ENCODE results near the gene METTL1.

METTL1 gene

DNA sequence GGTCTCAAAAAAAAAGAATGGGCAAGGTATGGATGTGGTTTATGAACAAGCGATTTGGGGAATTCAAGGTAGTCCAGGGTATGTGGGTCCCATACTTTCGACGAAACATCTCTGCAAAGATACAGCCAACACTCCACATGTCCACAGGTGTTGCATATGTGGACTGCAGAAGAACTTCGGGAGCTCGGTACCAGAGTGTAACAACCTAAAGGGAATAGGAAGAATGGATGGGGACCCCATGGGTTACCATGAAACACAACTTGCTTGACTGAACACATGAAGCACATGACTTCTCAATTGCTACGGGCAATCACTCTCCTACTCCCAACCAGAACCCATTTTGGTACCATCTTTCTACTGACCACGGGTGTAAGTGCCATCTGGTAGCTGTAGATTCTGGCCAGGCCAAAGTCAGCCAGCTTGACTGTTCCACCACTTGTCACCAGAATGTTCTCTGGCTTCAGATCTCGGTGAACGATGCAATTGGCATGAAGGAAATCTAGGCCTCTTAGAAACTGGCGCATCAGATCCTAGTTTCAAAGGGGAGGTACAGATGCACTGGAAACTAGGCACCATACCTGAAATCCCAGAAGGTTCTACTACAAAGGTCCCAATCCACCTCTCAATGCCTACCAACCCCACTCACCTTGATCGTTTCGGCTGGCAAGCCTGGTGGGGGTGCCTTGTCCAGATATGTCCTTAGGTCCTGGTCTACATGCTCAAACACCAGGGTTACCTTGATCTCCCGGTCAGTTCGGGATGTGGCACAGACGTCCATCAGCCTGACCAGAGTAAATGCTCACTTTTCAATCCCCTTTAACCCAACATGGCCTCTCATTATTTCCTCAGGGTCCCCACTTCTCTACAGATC, 21.1 kb downstream of the METTL1 start:
- peak overlapping the region; percentile 94 for H3K4me3 ChIP-seq
- in situ Hi-C loops (cut with MboI; ENCODE audit: low sequenced_read_pairs): no loop called here
- DNase-seq (ENCODE audit: low spot score in 2 of 2): no peak
- H3K36me3 ChIP-seq (replicated peaks): peaks cover 41% of the 10 kb centered on the region
- H3K4me1 ChIP-seq: peaks cover 10% of the 10 kb centered on the region
- no peaks in the 10 kb centered on the region for H3K27me3 ChIP-seq (ENCODE audit: low read depth)
- H3K9me3 ChIP-seq: no peaks in the 10 kb centered on the region

DNA sequence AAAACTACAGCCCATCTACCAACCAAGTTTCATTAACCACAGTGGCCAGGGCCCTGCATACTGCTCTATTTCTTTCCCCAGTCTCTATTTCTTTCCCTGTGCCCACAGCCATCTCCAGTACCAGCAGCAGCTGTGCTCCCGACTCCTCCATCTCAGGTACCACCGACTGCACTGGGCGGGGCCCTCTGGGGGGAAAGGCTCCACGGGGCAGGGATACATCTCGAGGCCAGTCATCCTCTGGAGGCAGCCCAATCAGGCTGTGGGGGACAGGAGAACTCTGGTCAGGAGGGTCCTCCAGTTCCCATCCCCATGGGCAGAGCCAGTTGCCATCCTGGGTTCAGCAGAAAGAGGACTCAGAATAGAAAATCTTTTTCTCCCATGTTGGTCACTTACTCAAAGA, 22.8 kb downstream of the METTL1 start:
- in situ Hi-C loops (cut with MboI; ENCODE audit: low sequenced_read_pairs): no loop called here
- H3K27me3 ChIP-seq (ENCODE audit: low read depth): no peaks in the 10 kb centered on the region
- no peaks in the 10 kb centered on the region for H3K9me3 ChIP-seq
- H3K36me3 ChIP-seq (replicated peaks): peaks cover 41% of the 10 kb centered on the region
- peaks cover 13% of the 10 kb centered on the region for H3K4me1 ChIP-seq
- DNase-seq (ENCODE audit: low spot score in 2 of 2): no peak
- H3K4me3 ChIP-seq: no peak overlapping the region

DNA sequence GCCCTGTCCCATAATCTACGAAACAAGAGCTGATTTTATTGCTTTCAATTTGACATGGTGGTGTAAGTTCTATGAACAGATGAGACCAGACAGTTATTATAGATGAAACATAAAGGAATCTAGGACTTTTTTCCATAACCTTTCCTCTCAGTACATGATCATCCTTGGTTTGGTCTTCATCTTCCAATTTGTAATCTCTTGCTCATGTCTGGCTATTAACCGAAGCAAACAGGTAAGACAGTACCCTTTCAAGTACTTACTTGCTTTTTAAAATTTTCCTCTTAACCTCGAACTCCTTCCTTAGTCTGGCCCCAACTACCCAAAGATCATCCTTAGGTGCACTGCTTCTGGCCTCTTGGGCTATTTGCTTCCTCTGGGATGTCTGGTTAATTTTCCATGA, 25.9 kb downstream of the METTL1 start:
- H3K9me3 ChIP-seq: no peaks in the 10 kb centered on the region
- peaks cover 13% of the 10 kb centered on the region for H3K4me1 ChIP-seq
- in situ Hi-C loops (cut with MboI; ENCODE audit: low sequenced_read_pairs): no loop called here
- DNase-seq (ENCODE audit: low spot score in 2 of 2): no peak
- H3K36me3 ChIP-seq (replicated peaks): peaks cover 37% of the 10 kb centered on the region
- H3K27me3 ChIP-seq (ENCODE audit: low read depth): peaks cover 6% of the 10 kb centered on the region
- H3K4me3 ChIP-seq: peak overlapping the region; percentile 65; the same call in 1 of the 2 replicates

DNA sequence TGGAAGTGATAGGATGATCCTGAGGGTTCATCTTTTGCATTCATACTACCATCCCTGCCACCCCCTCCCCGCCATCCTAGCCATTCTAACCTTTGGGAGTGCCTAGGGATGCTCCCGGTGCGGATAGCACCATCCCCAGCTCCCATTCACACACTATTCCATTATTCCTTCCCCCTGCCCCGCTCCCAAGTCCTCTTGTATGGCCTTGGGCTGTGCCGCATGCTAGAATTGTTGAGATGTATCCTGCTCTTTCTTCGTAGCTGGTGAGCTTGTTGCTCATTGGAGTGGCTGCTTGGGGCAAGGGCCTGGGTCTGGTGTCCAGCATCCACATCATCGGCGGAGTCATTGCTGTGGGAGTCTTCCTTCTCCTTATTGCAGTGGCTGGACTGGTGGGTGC, 26.4 kb downstream of the METTL1 start:
- H3K36me3 ChIP-seq (replicated peaks): peaks cover 32% of the 10 kb centered on the region
- no peak for DNase-seq (ENCODE audit: low spot score in 2 of 2)
- no peaks in the 10 kb centered on the region for H3K9me3 ChIP-seq
- peaks cover 7% of the 10 kb centered on the region for H3K27me3 ChIP-seq (ENCODE audit: low read depth)
- peak overlapping the region; percentile 65 for H3K4me3 ChIP-seq
- H3K4me1 ChIP-seq: peaks cover 13% of the 10 kb centered on the region
- in situ Hi-C loops (cut with MboI; ENCODE audit: low sequenced_read_pairs): no loop called here

DNA sequence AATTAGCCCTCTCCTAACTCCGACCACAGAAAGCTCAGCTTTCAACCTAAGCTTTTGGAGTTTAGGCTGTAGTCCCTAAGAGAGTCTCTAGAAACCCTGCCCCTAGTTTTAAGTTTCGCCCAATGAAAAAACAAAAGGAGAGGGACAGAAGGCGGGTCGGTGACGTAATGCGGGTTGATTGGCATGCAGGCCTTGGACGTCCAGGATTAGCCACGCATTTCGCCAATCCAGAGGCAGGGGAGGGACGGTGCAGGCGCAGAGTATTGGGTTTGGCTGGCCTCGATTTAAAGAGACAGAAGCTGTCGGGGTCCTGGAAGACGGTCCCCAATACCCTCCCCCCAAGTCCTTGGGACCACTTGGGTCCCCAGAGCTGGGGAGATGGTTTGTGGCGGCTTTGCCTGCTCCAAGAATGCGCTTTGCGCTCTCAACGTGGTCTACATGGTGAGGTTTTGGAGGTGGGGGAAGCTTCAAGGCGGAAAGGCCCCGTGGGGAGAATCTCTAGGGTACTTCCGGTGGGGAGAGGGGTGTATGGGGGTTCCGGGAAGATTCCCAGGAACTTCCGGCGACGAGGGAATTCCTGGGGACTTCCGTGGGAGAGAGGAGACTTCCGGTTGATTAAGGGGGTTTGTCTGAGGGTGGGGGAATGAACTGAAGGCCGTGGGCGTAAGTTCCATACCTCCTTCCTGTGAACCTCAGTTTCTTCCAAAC, 27.0 kb downstream of the METTL1 start, which contains the start of gene TSPAN31:
TSS of gene TSPAN31 (plus strand) at position 263 of the 708 bp plus-strand sequence. CDS start at position 379, 116 bp downstream.
- Histone ChIP-seq H3K27me3 (ENCODE audit: low read depth) (peaks cover 7% of the 10 kb centered on the region), H3K4me3 (peak within 1 kb of the TSS; percentile 65), H3K9me3 (no peaks in the 10 kb centered on the region), H3K36me3 (replicated peaks) (peaks cover 27% of the 10 kb centered on the region), H3K4me1 (peaks cover 13% of the 10 kb centered on the region)
- DNase-seq (ENCODE audit: low spot score in 2 of 2): peak; percentile 96 to 97
- in situ Hi-C loops (cut with MboI; ENCODE audit: low sequenced_read_pairs): no loop called here

DNA sequence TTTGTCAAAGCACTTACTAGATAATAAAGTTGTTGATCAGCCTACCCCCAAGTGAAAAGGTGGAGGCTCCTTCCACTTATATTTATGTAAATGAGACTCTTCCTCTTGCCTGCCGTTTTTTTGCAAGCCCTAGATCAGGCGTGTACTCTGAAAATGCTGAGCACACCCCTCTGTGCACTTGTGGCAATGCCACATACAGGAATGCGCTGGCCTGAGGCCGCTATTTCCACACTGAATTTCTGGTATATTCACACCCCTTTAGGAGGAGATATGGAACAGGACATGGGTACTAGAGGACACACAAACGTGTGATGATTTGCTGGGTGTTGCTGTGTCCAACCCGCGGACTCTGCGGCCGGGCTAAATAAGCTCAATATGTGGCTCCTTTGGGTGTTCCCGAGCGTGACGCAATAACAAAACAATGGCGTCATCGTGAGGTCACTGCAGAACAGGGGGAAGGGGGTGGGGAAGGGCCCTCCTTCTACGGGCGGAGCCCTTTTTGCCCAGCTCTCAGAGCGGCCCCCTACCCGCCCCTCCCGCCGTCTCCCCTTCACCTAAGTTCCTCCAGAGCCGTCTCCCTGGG, 27.6 kb downstream of the METTL1 start:
- DNase-seq (ENCODE audit: low spot score in 2 of 2): peak in 1 of 2 experiments; percentile 83

DNA sequence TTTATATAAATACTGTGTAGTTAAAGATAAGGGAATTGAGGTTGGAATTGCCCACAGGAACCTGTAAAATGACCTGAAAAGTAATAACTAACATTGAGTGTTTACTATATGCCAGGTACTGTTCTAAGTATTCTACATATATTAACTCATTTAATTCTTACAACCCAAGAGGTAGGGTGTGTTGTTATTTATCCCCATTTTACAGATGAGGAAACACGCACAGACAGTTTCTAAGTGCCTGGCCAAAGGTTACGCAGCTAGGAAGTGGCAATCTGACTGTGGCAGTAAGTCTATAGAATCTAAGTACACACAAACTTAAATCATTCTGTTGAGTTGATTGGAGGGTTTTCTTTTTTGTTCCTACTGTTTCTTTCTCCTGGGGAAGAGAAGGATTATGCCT, 28.1 kb downstream of the METTL1 start:
- Histone ChIP-seq H3K4me1 (peaks cover 13% of the 10 kb centered on the region), H3K36me3 (replicated peaks) (peaks cover 18% of the 10 kb centered on the region), H3K9me3 (no peaks in the 10 kb centered on the region), H3K4me3 (no peak overlapping the region; the same call in 1 of the 2 replicates), H3K27me3 (ENCODE audit: low read depth) (peaks cover 7% of the 10 kb centered on the region)
- DNase-seq (ENCODE audit: low spot score in 2 of 2): no peak
- in situ Hi-C loops (cut with MboI; ENCODE audit: low sequenced_read_pairs): no loop called here

More for the DNA sequence above, 27.6 kb downstream of the METTL1 start:
- in situ Hi-C loops (cut with MboI; ENCODE audit: low sequenced_read_pairs): no loop called here
- H3K9me3 ChIP-seq: no peaks in the 10 kb centered on the region
- H3K4me1 ChIP-seq: peaks cover 13% of the 10 kb centered on the region
- H3K27me3 ChIP-seq (ENCODE audit: low read depth): peaks cover 7% of the 10 kb centered on the region
- peak overlapping the region; percentile 65 for H3K4me3 ChIP-seq
- peaks cover 23% of the 10 kb centered on the region for H3K36me3 ChIP-seq (replicated peaks)

DNA sequence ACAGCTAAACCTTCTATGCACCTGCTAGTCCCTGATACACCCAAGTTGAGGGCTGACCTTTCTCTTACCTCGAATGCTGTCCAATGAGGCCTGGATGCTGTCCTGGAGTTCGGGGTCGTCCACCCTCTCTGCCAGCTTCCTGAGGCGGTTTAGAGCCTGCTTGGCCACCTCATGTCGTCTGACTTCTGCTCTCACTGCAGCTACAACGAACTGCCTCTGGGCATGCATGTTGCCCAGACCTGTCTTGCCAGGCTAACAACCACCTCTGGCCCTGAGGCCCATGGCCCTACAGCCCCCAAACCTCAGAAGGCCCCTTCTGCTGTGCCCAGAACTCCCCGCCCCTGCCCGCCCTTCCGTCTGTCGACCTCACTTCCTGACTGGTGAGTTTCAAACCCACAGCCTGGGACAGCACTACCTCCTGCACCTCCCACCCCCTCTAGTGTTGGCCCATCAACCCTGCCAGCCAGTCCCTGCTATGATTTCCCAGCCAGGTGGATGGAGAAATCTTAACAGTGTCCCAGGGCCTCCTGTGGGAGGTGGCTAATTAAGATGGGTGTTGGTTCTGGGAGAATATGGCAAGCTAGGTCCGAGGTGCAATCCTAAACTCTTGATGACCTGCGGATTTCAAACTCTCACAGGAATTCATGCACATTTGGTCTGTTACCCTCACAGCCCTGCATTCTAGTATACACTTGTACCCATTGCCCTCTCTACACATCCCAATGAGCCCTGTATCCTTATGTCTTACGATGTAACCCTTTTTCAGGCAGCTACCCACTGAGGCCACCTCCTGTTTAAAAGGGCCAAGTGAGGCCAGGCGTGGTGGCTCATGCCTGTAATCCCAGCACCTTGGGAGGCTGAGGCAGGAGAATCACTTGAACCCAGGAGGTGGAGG, 29.8 kb downstream of the METTL1 start:
- H3K4me3 ChIP-seq: no peak overlapping the region
- no peak for DNase-seq (ENCODE audit: low spot score in 2 of 2)
- no peaks in the 10 kb centered on the region for H3K9me3 ChIP-seq
- H3K4me1 ChIP-seq: peaks cover 13% of the 10 kb centered on the region
- H3K36me3 ChIP-seq (replicated peaks): peaks cover 2% of the 10 kb centered on the region
- H3K27me3 ChIP-seq (ENCODE audit: low read depth): peaks cover 7% of the 10 kb centered on the region
- in situ Hi-C loops (cut with MboI; ENCODE audit: low sequenced_read_pairs): no loop called here

DNA sequence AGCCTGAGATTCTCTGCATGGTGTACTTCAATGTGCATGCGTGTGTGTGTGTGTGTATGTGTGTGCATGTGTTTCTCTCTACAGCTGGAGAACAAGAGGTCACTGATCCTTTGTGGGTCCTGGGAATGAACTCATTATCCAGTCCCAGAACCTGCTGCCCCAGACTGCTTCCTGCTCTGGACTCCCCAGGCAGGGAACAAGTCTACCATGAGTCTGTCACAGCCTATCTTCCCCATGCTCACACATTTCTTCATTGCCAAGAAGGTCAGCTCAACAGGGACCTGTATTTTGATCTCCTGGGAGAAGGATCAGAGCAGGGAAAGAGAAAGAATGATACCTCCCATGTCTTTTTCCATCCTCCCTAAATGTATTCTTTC, 30.5 kb downstream of the METTL1 start:
- no peaks in the 10 kb centered on the region for H3K36me3 ChIP-seq (replicated peaks)
- peaks cover 7% of the 10 kb centered on the region for H3K27me3 ChIP-seq (ENCODE audit: low read depth)
- peaks cover 13% of the 10 kb centered on the region for H3K4me1 ChIP-seq
- H3K9me3 ChIP-seq: no peaks in the 10 kb centered on the region
- in situ Hi-C loops (cut with MboI; ENCODE audit: low sequenced_read_pairs): no loop called here
- no peak for DNase-seq (ENCODE audit: low spot score in 2 of 2)
- H3K4me3 ChIP-seq: no peak overlapping the region

DNA sequence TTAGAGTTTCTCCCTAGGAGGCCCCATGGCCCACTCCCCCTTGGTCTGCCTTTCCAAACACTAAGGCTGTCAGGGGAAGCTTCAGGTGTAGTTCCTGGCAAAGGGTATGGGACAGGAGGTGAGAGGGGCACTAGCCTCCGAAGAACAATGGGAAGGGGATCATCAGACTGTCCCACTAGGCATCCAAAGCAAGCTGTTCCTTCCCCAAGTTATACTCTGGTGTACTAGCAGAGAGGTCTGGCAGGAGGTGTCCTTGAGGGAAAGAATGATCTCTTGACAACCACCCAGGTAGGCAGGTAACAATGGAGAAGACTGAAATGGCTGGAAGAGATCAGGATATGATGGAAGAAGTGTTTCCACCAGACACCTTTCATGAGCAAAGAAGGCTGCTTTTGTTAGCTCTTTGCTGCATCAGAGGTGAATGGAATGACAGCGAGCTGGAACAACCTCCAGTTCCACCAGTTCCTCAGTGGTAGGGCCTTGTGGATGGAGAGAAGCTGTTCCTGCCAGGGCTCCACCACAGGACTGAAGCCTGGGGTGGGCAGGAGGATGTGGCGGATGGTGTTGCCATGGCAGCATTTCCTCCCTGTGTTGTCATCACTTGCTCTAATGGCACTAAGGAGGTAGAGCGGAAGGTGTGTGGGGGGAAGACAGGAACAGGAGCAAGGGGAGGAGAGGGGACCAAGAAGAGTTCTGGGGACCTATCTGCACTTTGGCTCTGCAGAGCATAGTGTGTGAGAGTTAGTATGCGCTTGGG, 31.1 kb downstream of the METTL1 start:
- no peaks in the 10 kb centered on the region for H3K36me3 ChIP-seq (replicated peaks)
- peaks cover 11% of the 10 kb centered on the region for H3K4me1 ChIP-seq
- no peaks in the 10 kb centered on the region for H3K9me3 ChIP-seq
- no peak overlapping the region for H3K4me3 ChIP-seq
- in situ Hi-C loops (cut with MboI; ENCODE audit: low sequenced_read_pairs): no loop called here
- H3K27me3 ChIP-seq (ENCODE audit: low read depth): peaks cover 8% of the 10 kb centered on the region
- no peak for DNase-seq (ENCODE audit: low spot score in 2 of 2)

DNA sequence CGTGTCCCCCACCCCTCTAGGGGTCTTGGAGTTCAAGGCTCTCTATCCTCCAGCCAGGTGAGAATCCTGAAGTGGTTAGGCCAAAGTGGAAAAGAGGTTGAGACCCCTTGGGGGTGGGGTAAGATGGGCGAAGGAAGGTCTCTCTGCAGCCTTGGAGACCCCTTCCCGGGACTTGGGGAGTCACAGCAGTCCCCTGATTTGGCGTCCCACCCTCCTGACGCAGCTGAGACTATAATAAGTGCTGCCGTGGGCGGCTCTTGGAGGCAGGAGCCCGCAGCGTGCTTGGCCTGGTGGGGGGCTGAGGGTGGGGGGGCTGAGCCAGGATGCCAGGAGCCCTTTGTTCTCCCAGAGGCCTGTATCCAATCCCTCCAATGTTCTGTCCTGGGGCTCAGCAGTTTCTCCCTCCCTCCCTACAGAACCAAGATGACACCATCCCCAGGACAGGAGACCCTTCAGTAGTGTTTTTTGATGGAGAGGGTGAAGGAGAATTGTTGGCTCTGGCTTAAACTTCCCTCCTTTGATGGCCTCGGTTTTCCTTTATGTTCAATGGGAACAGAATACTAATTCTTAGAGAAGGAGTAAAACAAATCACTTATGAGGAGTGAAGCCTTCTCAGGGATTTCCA, 31.9 kb downstream of the METTL1 start:
- DNase-seq (ENCODE audit: low spot score in 2 of 2): no peak
- Histone ChIP-seq H3K27me3 (ENCODE audit: low read depth) (peaks cover 10% of the 10 kb centered on the region), H3K36me3 (replicated peaks) (no peaks in the 10 kb centered on the region), H3K4me3 (no peak overlapping the region), H3K9me3 (no peaks in the 10 kb centered on the region), H3K4me1 (0 out of 2 replicates have a peak, but pooled peaks cover 6% of the 10 kb centered on the region)
- in situ Hi-C loops (cut with MboI; ENCODE audit: low sequenced_read_pairs): no loop called here

DNA sequence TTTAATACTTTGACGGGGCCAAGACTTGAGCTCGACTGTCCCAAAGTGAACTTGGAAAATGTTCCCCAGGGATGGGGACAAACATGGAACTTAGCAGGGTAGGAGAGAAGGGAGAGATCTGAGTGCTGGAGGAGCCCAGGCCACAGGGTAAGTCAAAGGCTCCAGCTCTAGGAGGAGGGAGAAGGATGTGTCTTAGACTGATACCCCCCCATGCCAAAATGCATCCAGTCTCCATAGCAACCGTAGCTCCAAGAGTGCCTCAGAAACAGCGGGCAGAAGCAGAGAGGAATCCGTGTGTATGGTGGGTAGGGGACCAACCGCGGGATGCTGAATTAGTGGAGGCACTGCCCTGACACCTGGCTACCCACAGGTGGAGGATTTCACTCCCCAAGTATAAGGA, 32.5 kb downstream of the METTL1 start:
- Histone ChIP-seq H3K4me3 (no peak overlapping the region), H3K27me3 (ENCODE audit: low read depth) (peaks cover 10% of the 10 kb centered on the region), H3K4me1 (0 out of 2 replicates have a peak, but pooled peaks cover 6% of the 10 kb centered on the region), H3K36me3 (replicated peaks) (no peaks in the 10 kb centered on the region), H3K9me3 (no peaks in the 10 kb centered on the region)
- DNase-seq (ENCODE audit: low spot score in 2 of 2): no peak
- in situ Hi-C loops (cut with MboI; ENCODE audit: low sequenced_read_pairs): no loop called here

Measured in HAP-1 (cell line).